Thoracic aorta (tissue), 2 donors: ENCODE data around the gene SARM1. TPM values are rescaled to one million over a fixed set of nuclear protein-coding genes. Genes with fewer than 3 reads are reported as not detected.

ENCODE experiments used
- ATAC-seq: fragments of 150-250 bp; one replicate; pipeline ENCODE4 v1.8.0; 2017; ENCODE audit warnings: low read depth; ENCODE audit not compliant: insufficient number of reproducible peaks, low FRiP score
- DNase-seq: peaks from one replicate; pipeline ENCODE4 v3.0.0-alpha.2; 2020; ENCODE audit warnings: low spot score
- H3K27ac ChIP-seq, 2 donors: fragments of 200-600 bp; sonication (generic); 1 replicate in 1 of 2; 2 replicates in 1 of 2; pipeline ENCODE4 v1.5.1; 2016; ENCODE audit warnings: mild to moderate bottlenecking in 2 of 2, moderate library complexity in 2 of 2
- H3K27me3 ChIP-seq: fragments of 200-600 bp; sonication (generic); replicated peaks from 2 replicates; pipeline ENCODE4 v1.6.0; 2016; ENCODE audit warnings: mild to moderate bottlenecking; ENCODE audit not compliant: insufficient read depth
- H3K36me3 ChIP-seq: fragments of 200-600 bp; sonication (generic); one replicate; pipeline ENCODE4 v1.5.1; 2016
- H3K4me1 ChIP-seq, 2 donors: fragments of 200-600 bp; sonication (generic); 1 replicate in 1 of 2; 2 replicates in 1 of 2; pipeline versions ENCODE4 v1.5.1 to v1.6.0; 2016; ENCODE audit warnings: low read depth in 2 of 2, mild to moderate bottlenecking in 1 of 2; ENCODE audit not compliant: control insufficient read depth in 1 of 2
- H3K4me3 ChIP-seq: fragments of 200-600 bp; sonication (generic); 2 replicates; pipeline ENCODE4 v1.5.1; 2016; ENCODE audit warnings: mild to moderate bottlenecking
- H3K9me3 ChIP-seq: fragments of 200-600 bp; sonication (generic); 2 replicates; pipeline ENCODE4 v1.5.1; 2016
- total RNA-seq, 2 donors: library from RNA; depleted of rRNA; stranded (reverse); fragments of >200 nt; gene quantifications; one replicate each; pipeline versions ENCODE4 v1.1.0 to v1.2.3, GENCODE V29; 2016
- TF ChIP-seq, protein P1 (sequence below): fragments of 200-600 bp; sonication (generic); IDR thresholded peaks from one replicate; pipeline ENCODE4 v1.5.1; 2019; ENCODE audit warnings: antibody characterized with exemption

The SARM1 gene
- total RNA-seq, 2 donors from 2014 or later, result 19.5 to 24.1 TPM

DNA sequence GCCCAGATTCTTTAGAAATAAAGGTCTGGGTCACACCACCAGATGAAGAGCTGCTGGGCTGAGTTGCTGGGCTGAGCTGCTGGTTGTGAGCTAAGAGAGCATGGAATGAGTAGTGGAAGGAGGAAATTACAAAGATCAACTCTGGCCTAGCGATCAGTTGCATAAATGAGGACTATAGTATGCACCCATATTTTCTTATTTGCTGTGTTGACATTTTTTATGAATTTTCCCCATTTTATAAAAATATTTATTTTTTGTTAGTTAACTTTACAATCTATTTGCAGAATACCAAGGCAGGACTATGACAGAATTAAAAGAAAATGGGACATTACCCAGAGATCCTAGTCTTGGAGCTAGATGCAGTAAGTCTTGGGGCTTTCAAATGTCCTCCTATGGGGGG is 78.4 kb downstream of the SARM1 start:
- Histone ChIP-seq H3K9me3 (no peaks in the 10 kb centered on the region), H3K4me3 (no peak overlapping the region), H3K4me1 (no peaks in the 10 kb centered on the region), H3K27me3 (no peaks in the 10 kb centered on the region), H3K27ac (no peak overlapping the region), H3K36me3 (no peaks in the 10 kb centered on the region)
- ATAC-seq, result no peak
- DNase-seq, result no peak
- TF ChIP-seq, protein P1, sequence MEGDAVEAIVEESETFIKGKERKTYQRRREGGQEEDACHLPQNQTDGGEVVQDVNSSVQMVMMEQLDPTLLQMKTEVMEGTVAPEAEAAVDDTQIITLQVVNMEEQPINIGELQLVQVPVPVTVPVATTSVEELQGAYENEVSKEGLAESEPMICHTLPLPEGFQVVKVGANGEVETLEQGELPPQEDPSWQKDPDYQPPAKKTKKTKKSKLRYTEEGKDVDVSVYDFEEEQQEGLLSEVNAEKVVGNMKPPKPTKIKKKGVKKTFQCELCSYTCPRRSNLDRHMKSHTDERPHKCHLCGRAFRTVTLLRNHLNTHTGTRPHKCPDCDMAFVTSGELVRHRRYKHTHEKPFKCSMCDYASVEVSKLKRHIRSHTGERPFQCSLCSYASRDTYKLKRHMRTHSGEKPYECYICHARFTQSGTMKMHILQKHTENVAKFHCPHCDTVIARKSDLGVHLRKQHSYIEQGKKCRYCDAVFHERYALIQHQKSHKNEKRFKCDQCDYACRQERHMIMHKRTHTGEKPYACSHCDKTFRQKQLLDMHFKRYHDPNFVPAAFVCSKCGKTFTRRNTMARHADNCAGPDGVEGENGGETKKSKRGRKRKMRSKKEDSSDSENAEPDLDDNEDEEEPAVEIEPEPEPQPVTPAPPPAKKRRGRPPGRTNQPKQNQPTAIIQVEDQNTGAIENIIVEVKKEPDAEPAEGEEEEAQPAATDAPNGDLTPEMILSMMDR, result no peak

Other genes starting within 250 kb of the SARM1 start
- gene TMEM97, start 52.5 kb upstream of the SARM1 start, total RNA-seq, result 1 to 10 TPM; 1.1 to 5.9 TPM
- 10 to 100 TPM; 37.4 to 38.4 TPM for gene IFT20, start 36.2 kb upstream of the SARM1 start, total RNA-seq
- gene TNFAIP1, start 35.9 kb upstream of the SARM1 start, total RNA-seq, result 10 to 100 TPM; 43.3 to 66.1 TPM
- 10 to 100 TPM; 54.9 to 68.2 TPM for gene POLDIP2, start 14.2 kb upstream of the SARM1 start, total RNA-seq
- not detected for gene SEBOX, start 6.5 kb upstream of the SARM1 start, total RNA-seq
- 1 to 10 TPM; 1.1 to 3.1 TPM for gene VTN, start 1.4 kb upstream of the SARM1 start, total RNA-seq
- 10 to 100 TPM; 11.9 to 29.2 TPM for gene SLC46A1, start 34.5 kb downstream of the SARM1 start, total RNA-seq
- not detected for gene SLC13A2, start 102.0 kb downstream of the SARM1 start, total RNA-seq
- not detected for gene FOXN1, start 134.7 kb downstream of the SARM1 start, total RNA-seq
- 10 to 100 TPM; 27.8 to 34.9 TPM for gene UNC119, start 180.9 kb downstream of the SARM1 start, total RNA-seq
- 10 to 100 TPM; 39.1 to 63.1 TPM for gene PIGS, start 199.8 kb downstream of the SARM1 start, total RNA-seq
- gene ALDOC, start 205.2 kb downstream of the SARM1 start, total RNA-seq, result 10 to 100 TPM; 43.3 to 43.7 TPM
- gene SPAG5, start 227.3 kb downstream of the SARM1 start, total RNA-seq, result 1 to 10 TPM; 1.6 to 5.9 TPM
- gene RSKR, start 242.5 kb downstream of the SARM1 start, total RNA-seq, result 10 to 100 TPM in 1 of 2 donors, 1 to 10 TPM in 1; 8.0 to 11.8 TPM